HG03354 (cell line): ENCODE measurements around the gene SECISBP2L.

Experiments
- ATAC-seq: cut with Tn5 transposase; IDR thresholded peaks from one replicate; pipeline ENCODE4 v1.9.1; 2021; ENCODE audit warnings: mild to moderate bottlenecking; ENCODE audit not compliant: unreplicated experiment, poor library complexity, severe bottlenecking

SECISBP2L gene

GRCh38 chr15:49023354-49023753 lies 22.9 kb downstream of the SECISBP2L start:
- peak; percentile 72 for ATAC-seq

DNA sequence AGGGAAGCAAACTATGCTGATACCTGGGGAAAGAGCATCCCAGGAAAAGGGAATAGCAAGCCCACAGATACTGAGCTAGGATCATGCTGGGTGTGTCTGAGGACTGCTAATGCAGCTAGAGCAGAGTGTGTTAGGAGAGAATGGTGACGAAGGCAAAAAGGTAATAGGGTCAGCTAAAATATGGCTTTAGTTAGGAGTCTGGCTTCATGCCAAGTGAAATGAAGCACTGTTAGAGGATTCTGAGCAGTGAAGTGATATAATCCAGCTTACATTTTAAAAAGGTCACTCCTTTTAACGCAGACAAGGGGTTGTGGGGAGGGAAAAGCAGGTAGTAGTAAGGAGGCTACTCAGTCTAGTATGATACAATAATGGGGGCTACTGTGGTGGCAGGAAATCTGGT lies 30.4 kb downstream of the SECISBP2L start:
- no peak for ATAC-seq

DNA sequence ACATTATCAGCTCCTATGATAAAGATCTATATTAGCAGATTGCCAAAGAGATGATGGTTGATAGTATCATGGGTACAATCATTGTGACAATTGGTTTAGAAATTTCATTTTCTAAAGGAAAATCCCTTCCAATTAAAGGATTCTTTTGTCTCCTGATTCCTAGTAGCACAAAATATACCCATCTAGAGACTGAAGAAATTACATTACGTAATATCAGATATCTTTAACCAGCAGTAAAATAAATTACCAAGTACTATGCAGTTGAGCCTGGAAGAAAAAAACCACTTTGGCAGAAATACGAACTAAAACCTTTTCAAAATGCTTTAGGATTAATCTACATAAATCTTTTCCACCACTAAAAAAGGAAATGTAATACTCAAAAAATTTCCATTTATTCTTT lies 46.9 kb downstream of the SECISBP2L start:
- no peak for ATAC-seq

DNA sequence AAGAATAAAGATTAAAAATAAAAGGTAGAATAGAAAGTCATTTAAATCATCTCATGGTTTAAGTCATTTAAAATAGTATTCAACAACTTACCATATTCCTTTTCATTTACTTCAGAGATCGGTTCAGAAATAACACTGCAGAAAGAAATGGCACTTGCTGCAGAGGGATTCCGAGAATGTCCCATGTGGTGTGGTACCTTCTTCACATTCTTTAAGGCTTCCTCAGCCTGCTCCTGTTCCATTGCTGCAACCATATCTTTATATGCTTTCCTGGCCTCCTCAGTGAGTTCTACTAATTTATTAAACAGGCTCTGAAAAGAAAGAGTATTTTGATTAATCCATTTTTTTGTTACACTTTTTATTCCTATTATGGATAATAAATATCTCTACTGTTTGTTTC lies 50.0 kb downstream of the SECISBP2L start:
- ATAC-seq = no peak

- no peak for ATAC-seq
These were observed 52.9 kb downstream of the SECISBP2L start for GRCh38 chr15:48993380-48993779.

- peak; percentile 78 for ATAC-seq
These were observed 53.7 kb downstream of the SECISBP2L start for GRCh38 chr15:48992545-48992944.

DNA sequence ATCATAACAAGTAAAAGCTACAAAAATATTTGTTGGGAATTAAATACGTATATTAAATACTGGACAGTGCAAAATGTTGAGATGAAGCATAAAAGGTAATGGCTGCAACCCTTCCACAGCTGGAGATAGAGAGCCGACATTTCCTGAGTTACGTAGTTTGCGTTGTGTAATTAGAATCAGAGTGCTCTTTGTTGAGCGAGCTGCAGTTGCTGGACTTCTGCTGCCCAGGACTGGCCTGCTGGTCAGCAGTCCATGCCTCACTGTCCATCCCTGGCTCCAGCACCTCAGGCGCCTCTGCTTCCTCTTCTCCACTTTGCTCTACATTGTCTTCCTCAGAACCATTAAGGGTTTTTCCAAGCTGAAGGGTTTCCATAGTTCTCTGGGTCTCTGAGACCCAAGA lies 54.1 kb downstream of the SECISBP2L start:
- no peak for ATAC-seq

DNA sequence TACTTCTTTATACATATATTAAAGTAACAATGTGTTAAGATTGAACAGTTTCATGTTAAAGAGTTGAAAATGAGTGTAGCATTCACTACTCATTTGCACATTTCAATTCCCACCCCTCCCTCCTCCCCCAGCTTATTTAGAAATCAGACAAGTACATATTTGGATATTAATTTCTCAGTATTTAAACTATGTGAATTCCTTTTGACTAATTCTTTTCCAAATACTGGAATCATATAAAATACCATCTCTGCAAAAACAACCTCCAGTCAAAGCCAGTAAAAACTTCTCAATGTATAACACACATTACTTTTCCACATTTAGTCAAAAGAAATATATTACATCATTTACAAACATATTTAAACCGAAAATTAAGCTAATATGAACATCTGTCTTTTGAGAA lies 57.1 kb downstream of the SECISBP2L start:
- ATAC-seq = no peak

DNA sequence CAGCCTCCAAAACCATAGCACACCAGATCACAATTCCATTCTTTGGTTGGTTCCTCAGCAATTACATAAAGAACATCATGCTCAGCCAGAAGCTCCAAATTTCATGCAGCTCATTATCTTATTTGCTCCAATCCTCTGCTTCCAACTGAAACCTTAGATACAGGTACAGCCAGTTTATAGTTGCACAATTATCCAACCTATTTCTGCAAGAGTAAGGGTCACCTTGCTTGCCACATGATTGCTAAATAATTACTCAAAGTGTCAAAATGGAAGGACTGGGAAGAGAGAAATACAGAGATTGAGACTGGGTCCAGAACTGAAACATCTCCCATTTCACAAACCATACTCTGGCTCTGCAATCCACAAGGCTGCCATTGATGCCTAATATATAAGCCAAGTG lies 59.1 kb downstream of the SECISBP2L start:
- no peak for ATAC-seq

DNA sequence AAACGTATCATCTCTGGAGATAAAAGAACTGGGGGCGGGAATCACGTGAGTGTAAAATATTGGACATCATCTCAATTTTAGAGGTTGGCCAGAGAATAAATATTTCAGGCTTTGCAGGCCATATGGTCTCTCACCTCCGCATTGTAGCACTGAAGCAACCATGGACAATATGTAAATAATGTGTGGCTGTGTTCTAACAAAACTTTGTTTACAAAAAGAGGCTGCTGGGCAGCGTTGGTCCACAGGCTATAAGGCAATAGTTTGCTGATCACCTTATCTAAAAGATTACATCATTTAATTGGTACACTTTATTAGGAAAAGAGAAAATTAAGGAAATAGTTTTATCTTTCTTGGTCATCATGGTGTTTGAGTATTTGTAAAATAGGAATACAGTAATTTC lies 60.0 kb downstream of the SECISBP2L start:
- ATAC-seq = no peak

DNA sequence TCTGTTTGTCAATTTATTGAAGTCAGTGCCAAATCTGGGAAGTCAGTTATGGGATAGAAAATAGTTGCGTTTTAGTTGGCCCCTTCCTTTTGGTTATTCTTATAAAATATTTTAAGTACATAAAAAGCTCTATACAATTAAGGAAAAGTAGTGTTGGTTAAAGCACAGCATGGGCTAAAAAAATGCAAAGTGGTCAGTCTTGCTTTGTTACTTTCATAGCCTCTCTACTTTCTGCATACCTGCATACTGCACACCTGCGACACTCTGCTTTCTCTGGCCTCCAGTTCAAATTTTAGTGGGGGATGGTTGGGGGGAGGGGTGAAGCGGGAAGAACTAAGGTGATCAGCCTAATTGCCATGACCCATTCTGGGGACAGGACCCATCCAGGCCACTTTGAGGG lies 60.7 kb downstream of the SECISBP2L start:
- no peak for ATAC-seq

GRCh38 chr15:48984811-48985352 lies 61.4 kb downstream of the SECISBP2L start:
- no peak for ATAC-seq

GRCh38 chr15:48984021-48984710 lies 62.1 kb downstream of the SECISBP2L start:
- no peak for ATAC-seq

DNA sequence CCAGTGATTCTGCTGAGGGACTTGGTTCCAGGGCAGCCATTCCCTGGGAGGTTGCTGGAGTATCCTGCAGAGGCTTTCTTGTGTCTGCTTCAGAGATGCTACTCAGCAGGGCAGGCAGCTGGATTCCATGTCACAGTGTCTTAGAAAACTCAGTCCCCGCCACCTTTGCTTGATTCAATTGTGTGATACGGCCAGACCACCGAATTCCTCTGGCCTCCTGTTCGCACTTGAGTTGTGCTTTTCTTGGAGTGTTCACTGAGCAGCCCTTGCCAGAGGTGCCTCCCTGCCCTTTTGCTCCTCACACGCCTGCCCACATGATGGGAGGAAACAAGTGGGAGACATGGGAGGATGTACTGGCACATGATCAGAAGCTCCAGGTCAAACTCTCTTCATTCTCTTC lies 62.9 kb downstream of the SECISBP2L start:
- no peak for ATAC-seq

- no peak for ATAC-seq
These were observed 64.3 kb downstream of the SECISBP2L start for GRCh38 chr15:48981941-48982340.

GRCh38 chr15:48978638-48979037 lies 67.6 kb downstream of the SECISBP2L start:
- ATAC-seq = no peak

DNA sequence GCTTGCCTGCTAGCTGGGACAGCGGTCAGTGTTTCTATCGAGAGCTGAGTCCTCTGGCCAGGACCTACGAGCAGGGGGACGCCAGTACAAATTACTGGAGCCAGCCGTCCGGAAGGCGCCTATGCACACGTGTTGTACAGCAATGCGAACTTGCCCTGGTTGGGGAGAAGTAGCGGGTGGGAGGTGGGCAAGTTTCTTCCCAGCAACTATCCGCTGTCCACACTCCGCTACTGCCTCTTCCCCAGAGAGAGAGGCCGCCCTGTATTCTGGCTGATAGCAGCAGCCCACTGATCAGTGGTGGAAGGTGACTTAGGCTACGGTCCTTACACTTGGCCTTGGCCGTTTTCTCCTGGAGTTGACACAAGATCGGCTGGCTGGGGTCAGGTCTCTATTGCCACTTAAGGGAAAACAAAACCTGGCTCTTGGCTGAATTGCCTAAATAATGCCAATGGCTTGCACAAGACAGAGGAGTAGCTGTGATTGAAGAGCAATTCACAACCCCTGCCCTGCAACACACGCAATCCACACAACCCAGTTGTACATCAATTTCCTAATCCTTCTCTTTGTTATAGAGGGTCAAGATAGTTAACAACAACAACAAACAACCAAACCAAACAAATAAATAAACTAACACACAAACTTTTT lies 69.7 kb downstream of the SECISBP2L start:
- ATAC-seq = no peak

DNA sequence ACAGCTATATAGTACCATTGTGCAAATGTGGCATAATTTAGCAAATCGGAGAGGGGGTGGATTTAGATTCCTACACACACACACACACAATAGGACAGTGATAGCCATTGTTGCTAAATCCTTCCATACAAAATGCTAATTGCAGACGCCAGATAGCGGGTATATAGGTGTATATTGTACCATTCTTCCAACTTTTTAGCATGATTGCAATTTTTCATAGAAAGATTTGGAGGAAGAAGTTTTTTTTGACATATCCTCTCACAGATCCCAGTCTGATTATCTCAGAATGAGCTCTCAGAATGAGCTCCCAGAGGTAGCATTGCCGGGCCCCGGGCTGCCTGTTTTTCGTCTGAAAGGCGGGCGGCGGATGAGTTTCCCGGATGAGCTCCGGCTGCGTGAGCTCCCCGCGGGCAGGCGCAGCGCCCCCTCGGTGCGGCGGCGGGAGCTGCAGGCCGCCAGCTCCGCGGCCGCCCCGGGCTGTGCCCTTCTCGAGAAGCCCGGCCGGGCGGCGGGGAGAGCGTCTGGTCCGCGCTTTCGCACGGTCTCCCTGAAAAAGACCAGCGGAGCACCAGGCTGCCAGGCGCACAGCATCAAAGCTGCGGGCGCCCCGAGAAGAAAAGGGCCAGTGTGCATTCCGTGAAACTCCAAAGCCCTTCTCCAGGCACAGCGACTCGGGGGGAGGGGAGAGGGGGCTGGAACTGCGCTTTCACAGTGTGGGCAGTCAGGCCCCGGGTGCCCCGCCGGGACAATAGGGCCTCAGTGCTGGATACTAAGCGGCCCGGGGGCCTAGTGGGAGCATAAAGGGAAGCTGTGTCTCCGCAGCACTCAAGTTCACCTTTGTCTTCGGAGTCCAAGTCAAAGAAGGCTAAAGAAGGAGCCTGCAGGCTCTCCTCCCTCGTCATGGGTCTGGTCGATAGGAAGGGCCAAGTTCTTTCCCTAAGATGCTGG lies 70.5 kb downstream of the SECISBP2L start:
- ATAC-seq = peak; percentile 95

DNA sequence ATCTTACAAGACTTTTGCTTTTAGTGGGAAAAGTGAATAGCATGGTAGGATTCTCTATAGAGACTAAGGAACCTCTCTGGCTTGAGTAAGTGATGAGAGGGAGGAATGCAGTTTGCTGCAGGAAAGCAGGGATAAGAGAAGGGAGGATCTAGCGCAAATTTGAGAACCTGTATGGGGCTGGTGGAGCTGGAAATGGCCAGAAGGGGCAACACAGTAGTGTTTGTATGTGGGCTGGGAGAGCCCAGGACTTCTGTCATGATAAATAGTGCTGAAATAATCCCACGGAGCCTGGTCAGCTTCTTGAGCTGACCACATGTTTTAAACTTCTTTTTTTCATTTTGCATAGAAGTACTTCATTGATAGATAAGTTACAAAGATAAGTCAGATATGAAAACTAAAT lies 71.4 kb downstream of the SECISBP2L start:
- no peak for ATAC-seq

DNA sequence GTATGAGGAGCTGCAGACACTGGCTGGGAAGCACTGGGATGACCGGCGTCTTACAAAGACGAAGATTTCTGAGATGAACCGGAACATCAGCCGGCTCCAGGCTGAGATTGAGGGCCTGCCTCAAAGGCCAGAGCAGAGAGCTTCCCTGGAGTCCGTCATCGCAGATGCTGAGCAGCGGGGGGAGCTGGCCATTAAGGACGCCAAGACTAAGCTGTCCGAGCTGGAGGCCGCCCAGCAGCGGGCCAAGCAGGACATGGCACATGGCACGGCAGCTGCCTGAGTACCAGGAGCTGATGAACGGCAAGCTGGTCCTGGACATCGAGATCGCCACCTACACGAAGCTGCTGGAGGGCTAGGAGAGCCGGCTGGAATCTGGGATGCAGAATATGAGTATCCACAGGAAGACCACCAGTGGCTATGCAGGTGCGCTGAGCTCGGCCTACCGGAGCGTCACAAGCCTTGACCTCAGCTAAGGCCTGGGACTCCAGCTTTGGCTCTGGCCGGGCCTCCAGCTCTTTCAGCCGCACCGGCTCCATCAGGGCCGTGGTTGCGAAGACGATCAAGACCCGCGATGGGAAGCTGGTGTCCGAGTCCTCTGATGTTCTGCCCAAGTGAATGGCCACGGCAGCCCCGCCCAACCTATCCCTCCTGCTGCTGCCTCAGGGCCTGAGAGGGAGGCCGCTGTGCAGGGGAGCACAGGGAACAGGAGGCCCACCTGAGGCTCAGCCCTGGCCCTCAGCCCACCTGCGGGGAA lies 73.3 kb downstream of the SECISBP2L start:
- no peak for ATAC-seq
